Fibroblast of mammary gland (primary cell): ENCODE measurements around the gene ZGPAT.

Experiments used
- DNase-seq: peaks from one replicate; pipeline ENCODE4 v3.0.0-alpha.2; 2010; ENCODE audit warnings: low read depth
- H3K4me3 ChIP-seq: 2 replicates; pipeline ENCODE4 v1.5.1; 2011; ENCODE audit warnings: low read depth, mild to moderate bottlenecking, low read length, moderate library complexity; ENCODE audit not compliant: control insufficient read depth
- CTCF ChIP-seq: conservative IDR thresholded peaks from 2 replicates; pipeline ENCODE4 v1.5.1; 2011; ENCODE audit warnings: low read depth, low read length, inconsistent platforms; ENCODE audit not compliant: control insufficient read depth, insufficient read depth

The ZGPAT gene

GRCh38 chr20:63661959-63662812 is 45.7 kb upstream of the ZGPAT start:
- DNase-seq, result no peak
- TF ChIP-seq CTCF, result no peak
- H3K4me3 ChIP-seq, result no peak overlapping the region

GRCh38 chr20:63662813-63663189 is 45.0 kb upstream of the ZGPAT start:
- no peak for DNase-seq
- TF ChIP-seq CTCF, result no peak
- no peak overlapping the region for H3K4me3 ChIP-seq

GRCh38 chr20:63663332-63664066 is 44.3 kb upstream of the ZGPAT start:
- no peak for TF ChIP-seq CTCF
- no peak overlapping the region for H3K4me3 ChIP-seq
- DNase-seq, result no peak

- H3K4me3 ChIP-seq, result no peak overlapping the region
- no peak for DNase-seq
- no peak for TF ChIP-seq CTCF
Observed at GRCh38 chr20:63664143-63664851, 43.5 kb upstream of the ZGPAT start.

GRCh38 chr20:63664861-63665594 is 42.8 kb upstream of the ZGPAT start:
- TF ChIP-seq CTCF, result no peak
- H3K4me3 ChIP-seq, result no peak overlapping the region
- DNase-seq, result no peak

GRCh38 chr20:63665708-63666107 is 42.1 kb upstream of the ZGPAT start:
- H3K4me3 ChIP-seq, result no peak overlapping the region
- no peak for TF ChIP-seq CTCF
- DNase-seq, result no peak
